ENCODE data around the gene FUT2. TPM values are rescaled to one million over a fixed set of nuclear protein-coding genes. Genes with fewer than 3 reads are reported as not detected.

FUT2 gene
- total RNA-seq, 4 donors from 2014 or later = 32.5 to 68.6 (median 55.1) TPM

- H3K27me3 ChIP-seq = no peaks in the 10 kb centered on the region
- intact Hi-C loops (cut with DNase I; ENCODE audit: low total_unique reads) = no loop called here
- no peak overlapping the region for H3K27ac ChIP-seq
- no peak overlapping the region for H3K4me3 ChIP-seq
- no peaks in the 10 kb centered on the region for H3K36me3 ChIP-seq
- 61 to 66% methylated on average over 3 to 10 of the region's 11 CpGs for WGBS, 2 donors (ENCODE audit: low coverage in 1 of 2)
- H3K9me3 ChIP-seq = no peaks in the 10 kb centered on the region
- DNase-seq = no peak
- no peak for TF ChIP-seq POLR2A (IDR thresholded peaks at IDR 0.05)
- no peak for TF ChIP-seq CTCF (IDR thresholded peaks at IDR 0.05)
- no peak for TF ChIP-seq EP300 (IDR thresholded peaks at IDR 0.05; ENCODE audit: low read depth)
- TF ChIP-seq POLR2AphosphoS5 (IDR thresholded peaks at IDR 0.05) = no peak
- in situ Hi-C loops (cut with MboI; ENCODE audit: low pct_ligation_motif_present in 1 of 4, low pct_unique_long_range_greater_than_20kb in 1 of 4, low sequenced_read_pairs in 3 of 4) = no loop called here
- peaks cover 4 to 8% (median 7%) of the 10 kb centered on the region in 4 donors for H3K4me1 ChIP-seq
Measured at GRCh38 chr19:48708471-48708870, 12.7 kb downstream of the FUT2 start.

GRCh38 chr19:48711106-48711662 lies 15.4 kb downstream of the FUT2 start:
- WGBS, 2 donors (ENCODE audit: low coverage in 1 of 2) = 60 to 89% methylated on average over 1 to 4 of the region's 4 CpGs
- Histone ChIP-seq H3K27me3 (no peaks in the 10 kb centered on the region), H3K9me3 (no peaks in the 10 kb centered on the region), H3K4me3 (no peak overlapping the region), H3K36me3 (no peaks in the 10 kb centered on the region), H3K4me1 (peaks cover 16 to 28% (median 25%) of the 10 kb centered on the region in 4 donors), H3K27ac (no peak overlapping the region)
- DNase-seq = no peak
- TF ChIP-seq CTCF (IDR thresholded peaks at IDR 0.05) (no peak), POLR2A (IDR thresholded peaks at IDR 0.05) (no peak), POLR2AphosphoS5 (IDR thresholded peaks at IDR 0.05) (no peak), EP300 (IDR thresholded peaks at IDR 0.05; ENCODE audit: low read depth) (no peak)
- in situ Hi-C loops (cut with MboI; ENCODE audit: low pct_ligation_motif_present in 1 of 4, low pct_unique_long_range_greater_than_20kb in 1 of 4, low sequenced_read_pairs in 3 of 4) = no loop called here
- intact Hi-C loops (cut with DNase I; ENCODE audit: low total_unique reads) = no loop called here

- H3K4me3 ChIP-seq = peak overlapping the region; percentile 18 to 75 (median 58)
- H3K36me3 ChIP-seq = no peaks in the 10 kb centered on the region
- H3K27me3 ChIP-seq = no peaks in the 10 kb centered on the region
- TF ChIP-seq POLR2A (IDR thresholded peaks at IDR 0.05) (no peak), EP300 (IDR thresholded peaks at IDR 0.05; ENCODE audit: low read depth) (no peak), POLR2AphosphoS5 (IDR thresholded peaks at IDR 0.05) (no peak), CTCF (IDR thresholded peaks at IDR 0.05) (peak in 1 of 5 experiments; percentile 31)
- H3K9me3 ChIP-seq = no peaks in the 10 kb centered on the region
- H3K4me1 ChIP-seq = peaks cover 16 to 39% (median 35%) of the 10 kb centered on the region in 4 donors
- 17% methylated on average over 25 of the region's 25 CpGs; no CpG with 5 or more reads in 1 of the 2 donors for WGBS, 2 donors (ENCODE audit: low coverage in 1 of 2)
- intact Hi-C loops (cut with DNase I; ENCODE audit: low total_unique reads) = no loop called here
- H3K27ac ChIP-seq = peak overlapping the region; percentile 68 to 93 (median 89)
- in situ Hi-C loops (cut with MboI; ENCODE audit: low pct_ligation_motif_present in 1 of 4, low pct_unique_long_range_greater_than_20kb in 1 of 4, low sequenced_read_pairs in 3 of 4) = no loop called here
- DNase-seq = no peak
Measured at GRCh38 chr19:48713041-48713863, 17.5 kb downstream of the FUT2 start.

GRCh38 chr19:48713864-48714755 lies 18.3 kb downstream of the FUT2 start:
- Histone ChIP-seq H3K27ac (peak overlapping the region; percentile 85 to 93 (median 90)), H3K9me3 (no peaks in the 10 kb centered on the region), H3K4me1 (peaks cover 16 to 39% (median 35%) of the 10 kb centered on the region in 4 donors), H3K4me3 (peak overlapping the region; percentile 49 to 75 (median 58)), H3K36me3 (no peaks in the 10 kb centered on the region), H3K27me3 (no peaks in the 10 kb centered on the region)
- intact Hi-C loops (cut with DNase I; ENCODE audit: low total_unique reads) = no loop called here
- WGBS, 2 donors (ENCODE audit: low coverage in 1 of 2) = 0 to 1% methylated on average over 15 to 51 of the region's 67 CpGs
- peak; percentile 99 for DNase-seq
- TF ChIP-seq POLR2AphosphoS5 (IDR thresholded peaks at IDR 0.05) (peak; percentile 38 to 71 (median 58)), EP300 (IDR thresholded peaks at IDR 0.05; ENCODE audit: low read depth) (no peak), CTCF (IDR thresholded peaks at IDR 0.05) (no peak), POLR2A (IDR thresholded peaks at IDR 0.05) (peak; percentile 64)
- in situ Hi-C loops (cut with MboI; ENCODE audit: low pct_ligation_motif_present in 1 of 4, low pct_unique_long_range_greater_than_20kb in 1 of 4, low sequenced_read_pairs in 3 of 4) = no loop called here
